B cell (primary cell): ENCODE measurements around the gene ANKRD9. TPM values are rescaled to one million over a fixed set of nuclear protein-coding genes. Genes with fewer than 3 reads are reported as not detected.

Source experiments
- ATAC-seq: fragments of 200-7000 bp; cut with Tn5 transposase; one replicate; pipeline ENCODE4 v1.10.0; 2021; ENCODE audit warnings: low read depth, mild to moderate bottlenecking, moderate number of reproducible peaks, moderate library complexity
- CTCF ChIA-PET: fragments of 350-600 bp; sonication (Branson Sonifier 250); formaldehyde crosslinking; loops from one replicate; lab custom pipeline; 2021; ENCODE audit warnings: antibody characterized with exemption, inconsistent platforms; lab: Charles Lee
- POLR2A ChIA-PET: fragments of 350-600 bp; sonication (Branson Sonifier 250); formaldehyde crosslinking; loops from one replicate; lab custom pipeline; 2021; ENCODE audit warnings: antibody characterized with exemption; lab: Charles Lee
- DNase-seq: peaks from one replicate; pipeline ENCODE4 v3.0.0; 2013
- H2AFZ ChIP-seq: 2 replicates; pipeline ENCODE4 v1.6.1; 2012; ENCODE audit warnings: mild to moderate bottlenecking, low read depth, low read length; ENCODE audit not compliant: insufficient read depth, poor library complexity, severe bottlenecking
- H3K27ac ChIP-seq, 2 donors: 1 replicate in 1 of 2; 2 replicates in 1 of 2; pipeline ENCODE4 v1.5.1; 2012 to 2013; ENCODE audit warnings: low read length in 2 of 2, mild to moderate bottlenecking in 2 of 2, moderate library complexity in 1 of 2
- H3K27me3 ChIP-seq, 4 experiments: fragments of 200-600 bp in 1 of 4; sonication (generic) in 1 of 4; replicated peaks in 1 of 4; 1 replicate in 2 of 4; 2 replicates in 2 of 4; pipeline versions ENCODE4 v1.6.1 to v1.7.0; 2013 to 2016; ENCODE audit warnings: low read length in 3 of 4, mild to moderate bottlenecking in 2 of 4, mixed read lengths in 1 of 4, moderate library complexity in 1 of 4; ENCODE audit not compliant: insufficient read depth in 4 of 4, control insufficient read depth in 3 of 4; ENCODE audit errors: control extremely low read depth in 1 of 4
- H3K36me3 ChIP-seq, 2 experiments: replicated peaks in 1 of 2; 1 replicate in 1 of 2; 2 replicates in 1 of 2; pipeline versions ENCODE4 v1.6.1 to v1.7.1; 2013; ENCODE audit warnings: low read length in 1 of 2; ENCODE audit not compliant: insufficient read depth in 2 of 2, control insufficient read depth in 1 of 2; ENCODE audit errors: control extremely low read depth in 1 of 2, extremely low read depth in 1 of 2
- H3K4me1 ChIP-seq, 2 donors: fragments of 200-600 bp in 1 of 2; sonication (generic) in 1 of 2; 1 replicate in 1 of 2; 2 replicates in 1 of 2; pipeline versions ENCODE4 v1.5.1 to v1.6.1; 2013 to 2017; ENCODE audit warnings: low read length in 2 of 2; ENCODE audit not compliant: control insufficient read depth in 2 of 2, insufficient read depth in 2 of 2
- H3K4me2 ChIP-seq: replicated peaks from 2 replicates; pipeline ENCODE3; 2012; ENCODE audit warnings: mild to moderate bottlenecking, low read depth, low read length; ENCODE audit not compliant: poor library complexity, severe bottlenecking
- H3K4me3 ChIP-seq, 5 experiments: fragments of 200-600 bp in 1 of 5; sonication (generic) in 1 of 5; 1 replicate in 3 of 5; 2 replicates in 2 of 5; pipeline versions ENCODE4 v1.5.1 to v1.7.0; 2011 to 2016; ENCODE audit warnings: low read length in 4 of 5, mild to moderate bottlenecking in 4 of 5, low read depth in 2 of 5, control low read depth in 1 of 5, moderate library complexity in 1 of 5; ENCODE audit not compliant: insufficient read depth in 1 of 5; ENCODE audit errors: control extremely low read depth in 1 of 5, extremely low read depth in 1 of 5
- H3K79me2 ChIP-seq: fragments of 200-600 bp; sonication (generic); one replicate; pipeline ENCODE4 v1.6.0; 2016; ENCODE audit warnings: low read length; ENCODE audit not compliant: control insufficient read depth, insufficient read depth
- H3K9ac ChIP-seq: fragments of 200-600 bp; sonication (generic); 2 replicates; pipeline ENCODE4 v1.6.1; 2017; ENCODE audit warnings: mild to moderate bottlenecking, low read length, moderate library complexity
- H3K9me3 ChIP-seq, 3 donors: one replicate each; pipeline versions ENCODE4 v1.6.1 to v1.7.1; 2013; ENCODE audit warnings: low read length in 2 of 3; ENCODE audit not compliant: control insufficient read depth in 2 of 3, insufficient read depth in 1 of 3; ENCODE audit errors: control extremely low read depth in 1 of 3
- H4K20me1 ChIP-seq: 2 replicates; pipeline ENCODE4 v1.6.0; 2012; ENCODE audit warnings: mild to moderate bottlenecking, low read length; ENCODE audit not compliant: insufficient read depth, control insufficient read depth, poor library complexity, severe bottlenecking
- H3K27ac Mint-ChIP-seq: one replicate; pipeline ENCODE4 v1.8.0; 2021; ENCODE audit warnings: mixed read lengths
- H3K27me3 Mint-ChIP-seq: one replicate; pipeline ENCODE4 v1.8.0; 2021; ENCODE audit warnings: mixed read lengths
- H3K4me1 Mint-ChIP-seq: one replicate; pipeline ENCODE4 v1.8.0; 2021; ENCODE audit warnings: mixed read lengths
- H3K4me3 Mint-ChIP-seq: one replicate; pipeline ENCODE4 v1.8.0; 2021; ENCODE audit warnings: mixed read lengths
- H3K9me3 Mint-ChIP-seq: one replicate; pipeline ENCODE4 v1.8.0; 2022; ENCODE audit warnings: mixed read lengths; ENCODE audit not compliant: insufficient read depth
- CTCF ChIP-seq: fragments of 200-600 bp; IDR thresholded peaks from one replicate; pipeline ENCODE4 v1.8.0; 2022; ENCODE audit warnings: antibody characterized with exemption, mild to moderate bottlenecking
- EZH2 ChIP-seq: IDR thresholded peaks from 2 replicates; pipeline ENCODE4 v1.6.1; 2012; ENCODE audit warnings: borderline replicate concordance, low read depth, mild to moderate bottlenecking, moderate library complexity, low read length; ENCODE audit not compliant: insufficient read depth, poor library complexity, severe bottlenecking
- WGBS: methylation state at CpG from one replicate; pipeline ENCODE4 v1.1.5; 2013; ENCODE audit warnings: missing lambda C conversion rate; ENCODE audit not compliant: insufficient coverage; 5-methylcytosine and 5-hydroxymethylcytosine counted together
- intact Hi-C: fragments of 100-400 bp; cut with micrococcal nuclease; formaldehyde crosslinking; loops from one replicate; pipeline ENCODE4 v1.10.0; 2022
- polyA plus RNA-seq: library from polyadenylated mRNA; depleted of rRNA; stranded (reverse); fragments of >200 nt; gene quantifications from 2 replicates; pipeline ENCODE4 v1.2.3, GENCODE V29; 2012
- total RNA-seq, 2 donors: library from RNA; stranded (reverse); fragments of 120-200 nt in 1 of 2; gene quantifications; 1 replicate in 1 of 2; 2 replicates in 1 of 2; pipeline versions ENCODE4 v1.2.3 to v1.2.4, GENCODE V29; 2013 to 2022

The ANKRD9 gene
- total and polyA plus RNA-seq, 2 donors (not counting 1 experiment from before 2014, with no cell fraction given): 1.4 to 1.5 TPM

GRCh38 chr14:102516531-102517391 lies 7.2 kb upstream of the ANKRD9 start:
- peaks cover 15% of the 10 kb centered on the region for H3K27me3 Mint-ChIP-seq
- intact Hi-C loops: loop anchor here (5.0 kb wide), 1 partner anchor 554 kb away; the partner anchor contains the start of gene DYNC1H1
- no peak overlapping the region for H3K27ac ChIP-seq
- WGBS: under 1% methylated on average over 95 of the region's 95 CpGs
- H3K9ac ChIP-seq: peak overlapping the region; percentile 72
- peaks cover 0 to 3% (median 0%) of the 10 kb centered on the region in 3 donors for H3K9me3 ChIP-seq
- H3K4me1 Mint-ChIP-seq: peaks cover 7% of the 10 kb centered on the region
- ATAC-seq: peak; percentile 89
- ChIA-PET POLR2A (interaction anchor here (0.6 to 0.7 kb wide), 2 partner anchors 508 to 588 kb away, joined by 7 read pairs; no protein-coding TSS in a partner anchor), CTCF (interaction anchor here (0.8 to 7.3 kb wide), 16 partner anchors 8 to 203 kb away, joined by 3 to 118 read pairs (median 4); no protein-coding TSS in a partner anchor)
- H3K9me3 Mint-ChIP-seq: no peaks in the 10 kb centered on the region
- peak overlapping the region; percentile 68 for H3K27ac Mint-ChIP-seq
- H3K4me3 ChIP-seq: peak overlapping the region in 4 of 5 experiments; percentile 33 to 64 (median 54)
- peak; percentile 74 for DNase-seq
- peaks cover 0 to 30% (median 3%) of the 10 kb centered on the region in 4 experiments for H3K27me3 ChIP-seq
- H4K20me1 ChIP-seq: no peaks in the 10 kb centered on the region
- peak overlapping the region; percentile 97 for H3K4me2 ChIP-seq
- no peaks in the 10 kb centered on the region for H3K79me2 ChIP-seq
- peaks cover 10 to 12% of the 10 kb centered on the region in 2 donors for H3K4me1 ChIP-seq
- no peaks in the 10 kb centered on the region for H3K36me3 ChIP-seq
- TF ChIP-seq EZH2 (no peak), CTCF (peak; percentile 96)
- peak overlapping the region; percentile 84 for H2AFZ ChIP-seq
- H3K4me3 Mint-ChIP-seq: peak overlapping the region; percentile 88
